Progenitor cell of endocrine pancreas (in vitro differentiated cells): Measurements from ENCODE around the gene AMELX. TPM values are rescaled to one million over a fixed set of nuclear protein-coding genes. Genes with fewer than 3 reads are reported as not detected.

Experiments used
- DNase-seq: peaks from one replicate; pipeline ENCODE4 v3.0.0; 2021; ENCODE audit warnings: low spot score; ENCODE audit not compliant: unreplicated experiment
- H3K27ac Mint-ChIP-seq: 2 replicates; pipeline ENCODE4 v1.8.0; 2021; ENCODE audit warnings: mild to moderate bottlenecking, moderate library complexity, mixed read lengths
- H3K27me3 Mint-ChIP-seq: 2 replicates; pipeline ENCODE4 v1.8.0; 2021; ENCODE audit warnings: mixed read lengths
- H3K36me3 Mint-ChIP-seq: 2 replicates; pipeline ENCODE4 v1.8.0; 2022; ENCODE audit warnings: mixed read lengths; ENCODE audit not compliant: insufficient read depth
- H3K4me1 Mint-ChIP-seq: 2 replicates; pipeline ENCODE4 v1.8.0; 2021; ENCODE audit warnings: low read depth, mixed read lengths
- H3K4me3 Mint-ChIP-seq: 2 replicates; pipeline ENCODE4 v1.8.0; 2021; ENCODE audit warnings: low read depth, mild to moderate bottlenecking, moderate library complexity, mixed read lengths
- H3K9me3 Mint-ChIP-seq: 2 replicates; pipeline ENCODE4 v1.8.0; 2021; ENCODE audit warnings: low read depth, mixed read lengths
- total RNA-seq: library from RNA; stranded (reverse); gene quantifications from 2 replicates; pipeline ENCODE4 v1.2.1, GENCODE V29; 2021
- TF ChIP-seq, protein P1 (sequence below): fragments of 200-600 bp; sonication (generic); IDR thresholded peaks from one replicate; pipeline ENCODE4 v1.5.0; 2021; ENCODE audit warnings: antibody characterized with exemption, mild to moderate bottlenecking; ENCODE audit not compliant: unreplicated experiment

The AMELX gene
- total RNA-seq, 1 donor from 2014 or later = not detected

GRCh38 chrX:11282043-11282442 lies 11.2 kb upstream of the AMELX start:
- Mint-ChIP-seq H3K27ac (no peak overlapping the region), H3K27me3 (no peaks in the 10 kb centered on the region), H3K36me3 (no peaks in the 10 kb centered on the region), H3K4me1 (no peaks in the 10 kb centered on the region), H3K9me3 (peaks cover 16% of the 10 kb centered on the region), H3K4me3 (no peak overlapping the region)
- DNase-seq = no peak
- TF ChIP-seq, protein P1, sequence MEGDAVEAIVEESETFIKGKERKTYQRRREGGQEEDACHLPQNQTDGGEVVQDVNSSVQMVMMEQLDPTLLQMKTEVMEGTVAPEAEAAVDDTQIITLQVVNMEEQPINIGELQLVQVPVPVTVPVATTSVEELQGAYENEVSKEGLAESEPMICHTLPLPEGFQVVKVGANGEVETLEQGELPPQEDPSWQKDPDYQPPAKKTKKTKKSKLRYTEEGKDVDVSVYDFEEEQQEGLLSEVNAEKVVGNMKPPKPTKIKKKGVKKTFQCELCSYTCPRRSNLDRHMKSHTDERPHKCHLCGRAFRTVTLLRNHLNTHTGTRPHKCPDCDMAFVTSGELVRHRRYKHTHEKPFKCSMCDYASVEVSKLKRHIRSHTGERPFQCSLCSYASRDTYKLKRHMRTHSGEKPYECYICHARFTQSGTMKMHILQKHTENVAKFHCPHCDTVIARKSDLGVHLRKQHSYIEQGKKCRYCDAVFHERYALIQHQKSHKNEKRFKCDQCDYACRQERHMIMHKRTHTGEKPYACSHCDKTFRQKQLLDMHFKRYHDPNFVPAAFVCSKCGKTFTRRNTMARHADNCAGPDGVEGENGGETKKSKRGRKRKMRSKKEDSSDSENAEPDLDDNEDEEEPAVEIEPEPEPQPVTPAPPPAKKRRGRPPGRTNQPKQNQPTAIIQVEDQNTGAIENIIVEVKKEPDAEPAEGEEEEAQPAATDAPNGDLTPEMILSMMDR = no peak

DNA sequence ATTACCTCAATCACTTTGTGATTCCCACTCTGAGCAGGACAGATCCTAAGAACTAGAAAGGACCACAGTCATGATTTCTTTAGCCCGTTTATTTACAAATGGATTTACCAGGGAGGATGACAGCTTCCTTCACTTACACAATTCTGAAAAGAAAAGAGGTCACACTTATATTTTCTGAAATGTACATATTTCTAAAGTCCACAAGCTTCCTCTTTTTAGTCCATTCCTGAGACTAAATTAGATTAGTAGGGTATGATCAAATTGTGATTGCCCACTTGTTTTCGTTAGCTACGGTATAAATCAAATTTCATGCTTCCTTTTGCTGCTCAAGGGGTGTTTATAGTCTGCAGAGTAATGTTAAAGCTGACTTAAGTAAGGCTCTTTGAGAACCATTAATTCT lies 7.6 kb upstream of the AMELX start:
- no peaks in the 10 kb centered on the region for H3K4me1 Mint-ChIP-seq
- TF ChIP-seq, protein P1 = no peak
- no peaks in the 10 kb centered on the region for H3K27me3 Mint-ChIP-seq
- DNase-seq = no peak
- peaks cover 14% of the 10 kb centered on the region for H3K9me3 Mint-ChIP-seq
- no peak overlapping the region for H3K4me3 Mint-ChIP-seq
- H3K36me3 Mint-ChIP-seq = no peaks in the 10 kb centered on the region
- no peak overlapping the region for H3K27ac Mint-ChIP-seq

DNA sequence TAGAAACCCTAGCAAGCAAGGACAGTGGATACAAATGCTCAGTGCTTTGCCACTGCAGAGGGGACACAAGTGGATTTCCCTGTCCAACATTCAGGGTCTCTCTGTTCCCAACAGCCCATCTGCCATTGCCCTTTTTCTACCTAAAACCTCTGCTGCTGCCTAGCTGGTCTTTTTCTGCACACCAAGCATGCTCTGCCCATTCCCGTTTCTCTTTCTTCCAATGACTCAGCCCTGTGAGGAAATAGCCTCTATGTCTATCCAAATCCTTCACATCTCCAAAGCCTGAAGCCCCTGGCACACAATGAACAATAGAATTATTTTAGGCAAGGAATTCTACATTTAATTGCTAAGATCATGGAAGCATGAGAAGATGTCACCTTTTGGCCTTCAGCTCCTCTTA lies 5.7 kb upstream of the AMELX start:
- H3K27ac Mint-ChIP-seq = no peak overlapping the region
- peaks cover 19% of the 10 kb centered on the region for H3K9me3 Mint-ChIP-seq
- no peaks in the 10 kb centered on the region for H3K36me3 Mint-ChIP-seq
- TF ChIP-seq, protein P1 = no peak
- H3K4me3 Mint-ChIP-seq = no peak overlapping the region
- no peaks in the 10 kb centered on the region for H3K4me1 Mint-ChIP-seq
- no peak for DNase-seq
- H3K27me3 Mint-ChIP-seq = no peaks in the 10 kb centered on the region

GRCh38 chrX:11290416-11291102 lies 2.7 kb upstream of the AMELX start:
- H3K27ac Mint-ChIP-seq = no peak overlapping the region
- H3K4me3 Mint-ChIP-seq = no peak overlapping the region
- DNase-seq = no peak
- no peaks in the 10 kb centered on the region for H3K36me3 Mint-ChIP-seq
- peaks cover 17% of the 10 kb centered on the region for H3K9me3 Mint-ChIP-seq
- H3K4me1 Mint-ChIP-seq = no peaks in the 10 kb centered on the region
- TF ChIP-seq, protein P1 = no peak
- H3K27me3 Mint-ChIP-seq = no peaks in the 10 kb centered on the region

DNA sequence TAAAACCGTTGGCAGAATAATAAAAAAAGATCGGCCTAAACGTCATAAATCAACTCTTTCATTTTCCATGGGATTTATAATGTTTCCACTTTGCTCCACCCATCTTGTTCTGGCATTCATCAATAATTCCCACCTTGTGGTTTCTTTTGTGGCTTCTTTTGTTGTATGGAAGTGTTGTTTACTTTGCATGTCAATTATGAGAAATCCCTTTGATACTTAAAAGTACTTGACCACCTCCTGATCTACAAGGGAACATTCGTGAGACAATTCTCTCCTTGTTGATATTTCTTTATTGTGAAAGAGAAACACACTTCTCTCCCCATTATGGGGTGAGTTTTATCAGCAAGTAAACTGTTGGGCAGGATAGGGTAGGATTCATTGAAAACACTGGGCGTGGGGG lies 2.8 kb downstream of the AMELX start:
- H3K36me3 Mint-ChIP-seq = peaks cover 1% of the 10 kb centered on the region
- no peak for DNase-seq
- H3K9me3 Mint-ChIP-seq = peaks cover 22% of the 10 kb centered on the region
- no peaks in the 10 kb centered on the region for H3K27me3 Mint-ChIP-seq
- H3K4me3 Mint-ChIP-seq = no peak overlapping the region
- TF ChIP-seq, protein P1 = no peak
- no peak overlapping the region for H3K27ac Mint-ChIP-seq
- peaks cover 2% of the 10 kb centered on the region for H3K4me1 Mint-ChIP-seq
